HepG2 (cell line): Measurements from ENCODE around the gene BRD3. TPM values are rescaled to one million over a fixed set of nuclear protein-coding genes. Genes with fewer than 3 reads are reported as not detected.

ENCODE experiments used
- ATAD3A ChIP-seq: sonication (generic); formaldehyde crosslinking; IDR thresholded peaks from 2 replicates; pipeline ENCODE4 v1.4.0; 2020; ENCODE audit warnings: missing genetic modification reagents
- CENPT ChIP-seq: sonication (generic); formaldehyde crosslinking; IDR thresholded peaks from 2 replicates; pipeline ENCODE4 v1.8.0; 2022; ENCODE audit warnings: low read depth, mild to moderate bottlenecking, moderate library complexity, missing genetic modification reagents
- CSRNP1 ChIP-seq: sonication (generic); formaldehyde crosslinking; IDR thresholded peaks from 2 replicates; pipeline ENCODE4 v1.8.1; 2023; ENCODE audit warnings: mild to moderate bottlenecking, missing genetic modification reagents
- ETS1 ChIP-seq: sonication (generic); formaldehyde crosslinking; IDR thresholded peaks from 2 replicates; pipeline ENCODE4 v1.4.0; 2020; ENCODE audit warnings: missing genetic modification reagents
- HNRNPUL1 ChIP-seq: fragments of 200-400 bp; formaldehyde crosslinking; IDR thresholded peaks from 2 replicates; pipeline ENCODE4 v1.6.1; 2017; ENCODE audit warnings: low read depth, mild to moderate bottlenecking, low read length, moderate library complexity
- IKZF4 ChIP-seq: sonication (generic); formaldehyde crosslinking; IDR thresholded peaks from 2 replicates; pipeline ENCODE4 v1.5.1; 2020; ENCODE audit warnings: borderline replicate concordance, mild to moderate bottlenecking, low read depth, missing genetic modification reagents; ENCODE audit errors: not compliant biosample characterization
- IRF9 ChIP-seq: sonication (generic); formaldehyde crosslinking; IDR thresholded peaks from 2 replicates; pipeline ENCODE4 v1.8.0; 2022; ENCODE audit warnings: missing genetic modification reagents, mild to moderate bottlenecking, borderline replicate concordance
- KDM4B ChIP-seq: sonication (generic); formaldehyde crosslinking; IDR thresholded peaks from 2 replicates; pipeline ENCODE4 v1.4.0; 2020; ENCODE audit warnings: missing genetic modification reagents
- MAFK ChIP-seq, 2 experiments: IDR thresholded peaks in 1 of 2; conservative IDR thresholded peaks in 1 of 2; 2 replicates each; pipeline ENCODE4 v1.6.1; 2011; ENCODE audit warnings: improper control_type of control experiment in 2 of 2, low read length in 2 of 2
- MIER2 ChIP-seq: IDR thresholded peaks from 2 replicates; pipeline ENCODE4 v1.6.1; 2016; ENCODE audit warnings: missing biosample characterization, missing genetic modification reagents
- NFKBIZ ChIP-seq: IDR thresholded peaks from 2 replicates; pipeline ENCODE4 v1.6.1; 2018; ENCODE audit warnings: missing genetic modification reagents, missing compliant biosample characterization
- TBX2 ChIP-seq: sonication (generic); formaldehyde crosslinking; IDR thresholded peaks from 2 replicates; pipeline ENCODE4 v1.5.0; 2020; ENCODE audit warnings: missing genetic modification reagents, mild to moderate bottlenecking, borderline replicate concordance
- ZFP91 ChIP-seq: sonication (generic); formaldehyde crosslinking; IDR thresholded peaks from 2 replicates; pipeline ENCODE4 v1.9.0; 2022; ENCODE audit warnings: missing genetic modification reagents, mild to moderate bottlenecking, borderline replicate concordance
- ZNF276 ChIP-seq: sonication (generic); formaldehyde crosslinking; IDR thresholded peaks from 2 replicates; pipeline ENCODE4 v1.4.0; 2020; ENCODE audit warnings: mild to moderate bottlenecking, low read depth, missing genetic modification reagents
- ZNF543 ChIP-seq: sonication (generic); formaldehyde crosslinking; IDR thresholded peaks from 2 replicates; pipeline ENCODE4 v1.4.0; 2020; ENCODE audit warnings: mild to moderate bottlenecking, missing genetic modification reagents
- ZNF556 ChIP-seq: sonication (generic); formaldehyde crosslinking; IDR thresholded peaks from 2 replicates; pipeline ENCODE4 v1.4.0; 2020; ENCODE audit warnings: mild to moderate bottlenecking, missing genetic modification reagents, borderline replicate concordance
- ZNF691 ChIP-seq: sonication (generic); formaldehyde crosslinking; IDR thresholded peaks from 2 replicates; pipeline ENCODE4 v1.4.0; 2020; ENCODE audit warnings: missing genetic modification reagents, low read depth, mild to moderate bottlenecking, borderline replicate concordance
- ZNF766 ChIP-seq: sonication (generic); formaldehyde crosslinking; IDR thresholded peaks from 2 replicates; pipeline ENCODE4 v1.5.0; 2020; ENCODE audit warnings: missing genetic modification reagents, borderline replicate concordance
- polyA plus RNA-seq, 8 experiments: library from polyadenylated mRNA; depleted of rRNA in 3 of 8; stranded (reverse) in 7 of 8; unstranded in 1 of 8; fragments of >200 nt; fragmentation: Illumina TruSeq in 4 of 8; extraction: Trizol in 4 of 8; gene quantifications; 2 replicates each; pipeline versions ENCODE4 v1.2.1 to v1.2.3, GENCODE V29; 2011 to 2016; ENCODE audit warnings: low read depth in 4 of 8, missing spikeins in 1 of 8, mixed read lengths in 1 of 8; ENCODE audit not compliant: insufficient read depth in 1 of 8
- total RNA-seq, 5 experiments: library from RNA; depleted of rRNA; stranded (reverse); fragments of >200 nt; fragmentation: Illumina TruSeq; extraction: Trizol; gene quantifications; 2 replicates each; pipeline ENCODE4 v1.2.3, GENCODE V29; 2016; ENCODE audit warnings: low read depth in 1 of 5

Gene BRD3
- total and polyA plus RNA-seq, 2 of the 13 experiments (the other 11 are each of a cell fraction or from before 2014, with no cell fraction given): 5.9 to 12.9 TPM

- TF ChIP-seq ZFP91 (CRISPR knock-in tag) (0 out of 2 replicates have a peak, but pooled peaks have one; percentile 11), IRF9 (CRISPR knock-in tag) (no peak), ETS1 (CRISPR knock-in tag) (no peak), ZNF556 (CRISPR knock-in tag) (no peak), ZNF766 (CRISPR knock-in tag) (0 out of 2 replicates have a peak, but pooled peaks have one; percentile 12), CSRNP1 (CRISPR knock-in tag) (0 out of 2 replicates have a peak, but pooled peaks have one; percentile 12), MIER2 (CRISPR knock-in tag) (no peak), ZNF543 (CRISPR knock-in tag) (peak; percentile 60; the same call in 1 of the 2 replicates), NFKBIZ (peak; percentile 7; the same call in 1 of the 2 replicates), IKZF4 (peak; percentile 29), CENPT (CRISPR knock-in tag) (no peak), HNRNPUL1 (no peak), ZNF691 (CRISPR knock-in tag) (0 out of 2 replicates have a peak, but pooled peaks have one; percentile 40), TBX2 (CRISPR knock-in tag) (no peak), ATAD3A (no peak), MAFK (conservative IDR thresholded peaks at IDR 0.05 in 1 of 2, IDR thresholded peaks at IDR 0.05 in 1 of 2; ENCODE audit: low read length in 2 of 2) (no peak), ZNF276 (CRISPR knock-in tag) (0 out of 2 replicates have a peak, but pooled peaks have one; percentile 35), KDM4B (peak; percentile 13; the same call in 1 of the 2 replicates)
These were observed 76.5 kb downstream of the BRD3 start (continued) for GRCh38 chr9:133991214-133991921.
